Keratinocyte (primary cell): ENCODE data around the gene ZBTB18.

Experiments used
- CTCF ChIP-seq, 3 experiments: IDR thresholded peaks in 1 of 3; conservative IDR thresholded peaks in 1 of 3; optimal IDR thresholded peaks in 1 of 3; 2 replicates in 2 of 3; 3 replicates in 1 of 3; pipeline versions ENCODE3 to v1.5.1; 2011; ENCODE audit warnings: low read length in 3 of 3, mild to moderate bottlenecking in 3 of 3, moderate library complexity in 2 of 3, control low read depth in 1 of 3, inconsistent platforms in 1 of 3; ENCODE audit not compliant: insufficient read depth in 2 of 3; ENCODE audit errors: extremely low read depth in 1 of 3
- EZH2 ChIP-seq: IDR thresholded peaks from one replicate; pipeline ENCODE4 v1.6.1; 2012; ENCODE audit warnings: inconsistent platforms, mild to moderate bottlenecking, low read length, moderate library complexity

GRCh38 chr1:244092293-244092963, 41.3 kb downstream of the ZBTB18 start:
- no peak for TF ChIP-seq CTCF (optimal IDR thresholded peaks at IDR 0.05 in 1 of 3, IDR thresholded peaks at IDR 0.05 in 1 of 3, conservative IDR thresholded peaks at IDR 0.05 in 1 of 3; ENCODE audit: extremely low read depth in 1 of 3, insufficient read depth in 2 of 3, low read length in 3 of 3)
- TF ChIP-seq EZH2 = no peak
